ENCODE measurements around the gene CCDC15. TPM values are rescaled to one million over a fixed set of nuclear protein-coding genes. Genes with fewer than 3 reads are reported as not detected.

The CCDC15 gene
- total and polyA plus RNA-seq, 2 donors (not counting 1 experiment from before 2014, with no cell fraction given): 0.31 to 1.8 TPM

GRCh38 chr11:125081098-125081798 is 127.2 kb downstream of the CCDC15 start:
- no peak overlapping the region for H2AFZ ChIP-seq (ENCODE audit: insufficient read depth, low read depth, low read length, poor library complexity, severe bottlenecking)
- peaks cover 0 to 2% of the 10 kb centered on the region in 2 experiments for H3K36me3 ChIP-seq (replicated peaks in 1 of 2; ENCODE audit: control extremely low read depth in 1 of 2, control insufficient read depth in 1 of 2, extremely low read depth in 1 of 2, insufficient read depth in 2 of 2, low read length in 1 of 2)
- CTCF ChIA-PET: interaction anchor here (1.0 kb wide), 1 partner anchor 10 kb away, joined by 4 read pairs; no protein-coding TSS in a partner anchor
- H3K27ac ChIP-seq (ENCODE audit: low read length in 2 of 2): no peak overlapping the region
- TF ChIP-seq CTCF (IDR thresholded peaks at IDR 0.05): no peak
- TF ChIP-seq EZH2 (IDR thresholded peaks at IDR 0.05; ENCODE audit: borderline replicate concordance, insufficient read depth, low read depth, low read length, poor library complexity, severe bottlenecking): no peak
- no peaks in the 10 kb centered on the region for H3K9me3 ChIP-seq (ENCODE audit: control extremely low read depth in 1 of 3, control insufficient read depth in 2 of 3, insufficient read depth in 1 of 3, low read length in 2 of 3)
- H3K79me2 ChIP-seq (ENCODE audit: control insufficient read depth, insufficient read depth, low read length): no peaks in the 10 kb centered on the region
- H4K20me1 ChIP-seq (ENCODE audit: control insufficient read depth, insufficient read depth, low read length, poor library complexity, severe bottlenecking): no peaks in the 10 kb centered on the region
- no peak overlapping the region for H3K4me3 ChIP-seq (ENCODE audit: control extremely low read depth in 1 of 5, extremely low read depth in 1 of 5, insufficient read depth in 1 of 5, low read depth in 2 of 5, low read length in 4 of 5)
- no peaks in the 10 kb centered on the region for H3K27me3 ChIP-seq (replicated peaks in 1 of 4; ENCODE audit: control extremely low read depth in 1 of 4, control insufficient read depth in 3 of 4, insufficient read depth in 4 of 4, low read length in 3 of 4)
- ATAC-seq (ENCODE audit: low read depth) (no peak), DNase-seq (no peak)
- intact Hi-C loops (cut with micrococcal nuclease): no loop called here
- WGBS (ENCODE audit: insufficient coverage): 93% methylated on average over 14 of the region's 14 CpGs
- no peak overlapping the region for H3K4me2 ChIP-seq (replicated peaks; ENCODE audit: low read depth, low read length, poor library complexity, severe bottlenecking)
- no peaks in the 10 kb centered on the region for H3K4me1 Mint-ChIP-seq
- no peak overlapping the region for H3K9ac ChIP-seq (ENCODE audit: low read length)
- H3K4me1 ChIP-seq (ENCODE audit: control insufficient read depth in 2 of 2, insufficient read depth in 2 of 2, low read length in 2 of 2): no peaks in the 10 kb centered on the region
- H3K4me3 Mint-ChIP-seq: no peak overlapping the region
- no peaks in the 10 kb centered on the region for H3K27me3 Mint-ChIP-seq
- H3K9me3 Mint-ChIP-seq (ENCODE audit: insufficient read depth): no peaks in the 10 kb centered on the region
- POLR2A ChIA-PET: no interaction called here
- H3K27ac Mint-ChIP-seq: no peak overlapping the region

GRCh38 chr11:125082040-125082439 is 128.0 kb downstream of the CCDC15 start:
- CTCF ChIA-PET: interaction anchor here (0.9 to 1.5 kb wide), 3 partner anchors 9 to 11 kb away, joined by 3 to 4 read pairs (median 4); no protein-coding TSS in a partner anchor
- no peaks in the 10 kb centered on the region for H3K9me3 ChIP-seq (ENCODE audit: control extremely low read depth in 1 of 3, control insufficient read depth in 2 of 3, insufficient read depth in 1 of 3, low read length in 2 of 3)
- H4K20me1 ChIP-seq (ENCODE audit: control insufficient read depth, insufficient read depth, low read length, poor library complexity, severe bottlenecking): no peaks in the 10 kb centered on the region
- no peak overlapping the region for H2AFZ ChIP-seq (ENCODE audit: insufficient read depth, low read depth, low read length, poor library complexity, severe bottlenecking)
- H3K27me3 ChIP-seq (replicated peaks in 1 of 4; ENCODE audit: control extremely low read depth in 1 of 4, control insufficient read depth in 3 of 4, insufficient read depth in 4 of 4, low read length in 3 of 4): no peaks in the 10 kb centered on the region
- no peak overlapping the region for H3K4me3 ChIP-seq (ENCODE audit: control extremely low read depth in 1 of 5, extremely low read depth in 1 of 5, insufficient read depth in 1 of 5, low read depth in 2 of 5, low read length in 4 of 5)
- WGBS (ENCODE audit: insufficient coverage): no CpG with 5 or more reads among the region's 5 CpGs
- H3K4me1 Mint-ChIP-seq: no peaks in the 10 kb centered on the region
- H3K9me3 Mint-ChIP-seq (ENCODE audit: insufficient read depth): no peaks in the 10 kb centered on the region
- DNase-seq: no peak
- H3K79me2 ChIP-seq (ENCODE audit: control insufficient read depth, insufficient read depth, low read length): no peaks in the 10 kb centered on the region
- peaks cover 0 to 2% of the 10 kb centered on the region in 2 experiments for H3K36me3 ChIP-seq (replicated peaks in 1 of 2; ENCODE audit: control extremely low read depth in 1 of 2, control insufficient read depth in 1 of 2, extremely low read depth in 1 of 2, insufficient read depth in 2 of 2, low read length in 1 of 2)
- POLR2A ChIA-PET: no interaction called here
- H3K27ac ChIP-seq (ENCODE audit: low read length in 2 of 2): no peak overlapping the region
- no peaks in the 10 kb centered on the region for H3K27me3 Mint-ChIP-seq
- intact Hi-C loops (cut with micrococcal nuclease): no loop called here
- H3K4me1 ChIP-seq (ENCODE audit: control insufficient read depth in 2 of 2, insufficient read depth in 2 of 2, low read length in 2 of 2): no peaks in the 10 kb centered on the region
- no peak for ATAC-seq (ENCODE audit: low read depth)
- no peak overlapping the region for H3K9ac ChIP-seq (ENCODE audit: low read length)
- no peak overlapping the region for H3K4me3 Mint-ChIP-seq
- TF ChIP-seq CTCF (IDR thresholded peaks at IDR 0.05) (no peak), EZH2 (IDR thresholded peaks at IDR 0.05; ENCODE audit: borderline replicate concordance, insufficient read depth, low read depth, low read length, poor library complexity, severe bottlenecking) (no peak)
- no peak overlapping the region for H3K4me2 ChIP-seq (replicated peaks; ENCODE audit: low read depth, low read length, poor library complexity, severe bottlenecking)
- no peak overlapping the region for H3K27ac Mint-ChIP-seq

Measured in B cell (primary cell).